PC-3 (cell line): ENCODE results near the gene CTSZ. TPM values are rescaled to one million over a fixed set of nuclear protein-coding genes. Genes with fewer than 3 reads are reported as not detected.

Experiments used
- ATAC-seq: fragments of 200-7000 bp; cut with Tn5 transposase; 2 replicates; pipeline ENCODE4 v1.9.1; 2020; ENCODE audit warnings: mild to moderate bottlenecking, moderate library complexity
- BruUV-seq: library from RNA; stranded (reverse); fragments of 400-500 nt; replicated peaks from 2 replicates; lab custom pipeline; 2021; lab: Mats Ljungman, UMichigan
- CTCF ChIA-PET: fragments of 300-600 bp; sonication (Branson Sonifier 250); formaldehyde crosslinking; loops from one replicate; lab custom pipeline; 2022; ENCODE audit warnings: antibody characterized with exemption; lab: Charles Lee
- POLR2A ChIA-PET: fragments of 300-600 bp; sonication (Branson Sonifier 250); formaldehyde crosslinking; loops from one replicate; lab custom pipeline; 2022; ENCODE audit warnings: antibody characterized with exemption; ENCODE audit not compliant: unreplicated experiment; lab: Charles Lee
- DNase-seq: peaks from one replicate; pipeline ENCODE4 v3.0.0-alpha.2; 2015
- H2AFZ ChIP-seq: fragments of 300-600 bp; sonication (generic); 2 replicates; pipeline ENCODE4 v1.6.0; 2016; ENCODE audit warnings: antibody characterized with exemption, low read length
- H3F3A ChIP-seq: fragments of 300-600 bp; sonication (generic); one replicate; pipeline ENCODE4 v1.6.0; 2017; ENCODE audit warnings: antibody characterized with exemption, low read length, control low read depth, mild to moderate bottlenecking; ENCODE audit not compliant: unreplicated experiment
- H3K27ac ChIP-seq: fragments of 300-600 bp; sonication (generic); 2 replicates; pipeline ENCODE4 v1.5.1; 2016; ENCODE audit warnings: mild to moderate bottlenecking, low read length
- H3K27me3 ChIP-seq: fragments of 300-600 bp; sonication (generic); 2 replicates; pipeline ENCODE4 v1.6.1; 2016; ENCODE audit warnings: low read length, mixed read lengths
- H3K36me3 ChIP-seq: fragments of 300-600 bp; sonication (generic); 2 replicates; pipeline ENCODE4 v1.6.1; 2016; ENCODE audit warnings: low read depth, mixed run types, low read length, mixed read lengths
- H3K4me1 ChIP-seq: fragments of 300-600 bp; sonication (generic); 2 replicates; pipeline ENCODE4 v1.5.1; 2016; ENCODE audit warnings: low read length; ENCODE audit not compliant: insufficient read depth
- H3K4me2 ChIP-seq: fragments of 300-600 bp; sonication (generic); 2 replicates; pipeline ENCODE4 v1.6.0; 2016; ENCODE audit warnings: low read length
- H3K4me3 ChIP-seq: fragments of 300-600 bp; sonication (generic); 2 replicates; pipeline ENCODE4 v1.5.1; 2016; ENCODE audit warnings: mild to moderate bottlenecking, low read length, mixed read lengths
- H3K79me2 ChIP-seq: fragments of 300-600 bp; sonication (generic); 2 replicates; pipeline ENCODE4 v1.6.1; 2017; ENCODE audit warnings: low read length, mixed read lengths
- H3K9ac ChIP-seq: fragments of 300-600 bp; sonication (generic); 2 replicates; pipeline ENCODE4 v1.6.0; 2016; ENCODE audit warnings: mild to moderate bottlenecking, low read length
- H3K9me2 ChIP-seq: fragments of 300-600 bp; sonication (generic); replicated peaks from 2 replicates; pipeline ENCODE4 v1.6.1; 2016; ENCODE audit warnings: mixed run types, low read length, mixed read lengths
- H3K9me3 ChIP-seq: fragments of 300-600 bp; sonication (generic); 2 replicates; pipeline ENCODE4 v1.6.1; 2016; ENCODE audit warnings: low read length, mixed read lengths
- H4K20me1 ChIP-seq: fragments of 300-600 bp; sonication (generic); 2 replicates; pipeline ENCODE4 v1.6.1; 2016; ENCODE audit warnings: low read length, mixed read lengths
- EZH2 ChIP-seq: fragments of 300-600 bp; sonication (generic); IDR thresholded peaks from one replicate; pipeline ENCODE4 v1.6.1; 2017; ENCODE audit warnings: antibody characterized with exemption, mild to moderate bottlenecking, low read length; ENCODE audit not compliant: unreplicated experiment
- EZH2phosphoT487 ChIP-seq: fragments of 300-600 bp; sonication (generic); IDR thresholded peaks from 2 replicates; pipeline ENCODE4 v1.6.1; 2018; ENCODE audit warnings: mild to moderate bottlenecking, antibody characterized with exemption, low read length, borderline replicate concordance
- intact Hi-C: fragments of 100-400 bp; cut with micrococcal nuclease; formaldehyde crosslinking; loops from 2 replicates; pipeline ENCODE4 v1.9.0; 2023
- total RNA-seq: library from RNA; depleted of rRNA; stranded (reverse); fragments of >200 nt; gene quantifications from 2 replicates; pipeline ENCODE4 v1.2.3, GENCODE V29; 2014
- TF ChIP-seq, protein P1 (sequence below): fragments of 300-600 bp; sonication (generic); conservative IDR thresholded peaks from 2 replicates; pipeline ENCODE4 v1.5.1; 2017; ENCODE audit warnings: antibody characterized with exemption, low read depth, mild to moderate bottlenecking, low read length

CTSZ gene
- total RNA-seq, 1 experiment from 2014 or later = 191 TPM

DNA sequence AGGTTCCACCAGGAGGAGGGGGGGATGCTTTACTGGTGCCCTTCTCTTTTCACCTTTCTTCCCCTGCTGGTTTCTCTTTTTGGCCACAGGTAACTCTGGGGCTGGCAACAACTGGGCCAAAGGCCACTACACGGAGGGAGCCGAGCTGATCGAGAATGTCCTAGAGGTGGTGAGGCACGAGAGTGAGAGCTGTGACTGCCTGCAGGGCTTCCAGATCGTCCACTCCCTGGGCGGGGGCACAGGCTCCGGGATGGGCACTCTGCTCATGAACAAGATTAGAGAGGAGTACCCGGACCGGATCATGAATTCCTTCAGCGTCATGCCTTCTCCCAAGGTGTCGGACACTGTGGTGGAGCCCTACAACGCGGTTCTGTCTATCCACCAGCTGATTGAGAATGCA lies 16.6 kb upstream of the CTSZ start:
- TF ChIP-seq EZH2phosphoT487 (no peak), EZH2 (no peak)
- TF ChIP-seq, protein P1, sequence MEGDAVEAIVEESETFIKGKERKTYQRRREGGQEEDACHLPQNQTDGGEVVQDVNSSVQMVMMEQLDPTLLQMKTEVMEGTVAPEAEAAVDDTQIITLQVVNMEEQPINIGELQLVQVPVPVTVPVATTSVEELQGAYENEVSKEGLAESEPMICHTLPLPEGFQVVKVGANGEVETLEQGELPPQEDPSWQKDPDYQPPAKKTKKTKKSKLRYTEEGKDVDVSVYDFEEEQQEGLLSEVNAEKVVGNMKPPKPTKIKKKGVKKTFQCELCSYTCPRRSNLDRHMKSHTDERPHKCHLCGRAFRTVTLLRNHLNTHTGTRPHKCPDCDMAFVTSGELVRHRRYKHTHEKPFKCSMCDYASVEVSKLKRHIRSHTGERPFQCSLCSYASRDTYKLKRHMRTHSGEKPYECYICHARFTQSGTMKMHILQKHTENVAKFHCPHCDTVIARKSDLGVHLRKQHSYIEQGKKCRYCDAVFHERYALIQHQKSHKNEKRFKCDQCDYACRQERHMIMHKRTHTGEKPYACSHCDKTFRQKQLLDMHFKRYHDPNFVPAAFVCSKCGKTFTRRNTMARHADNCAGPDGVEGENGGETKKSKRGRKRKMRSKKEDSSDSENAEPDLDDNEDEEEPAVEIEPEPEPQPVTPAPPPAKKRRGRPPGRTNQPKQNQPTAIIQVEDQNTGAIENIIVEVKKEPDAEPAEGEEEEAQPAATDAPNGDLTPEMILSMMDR = no peak
- Histone ChIP-seq H4K20me1 (peaks cover 24% of the 10 kb centered on the region), H3K27ac (no peak overlapping the region), H3K4me3 (no peak overlapping the region), H3K79me2 (peaks cover 41% of the 10 kb centered on the region), H3K9me3 (no peaks in the 10 kb centered on the region), H3K9ac (no peak overlapping the region), H3K9me2 (no peaks in the 10 kb centered on the region), H3K27me3 (no peaks in the 10 kb centered on the region), H3K4me2 (no peak overlapping the region), H3K36me3 (peaks cover 49% of the 10 kb centered on the region), H3K4me1 (peaks cover 20% of the 10 kb centered on the region), H3F3A (no peaks in the 10 kb centered on the region), H2AFZ (no peak overlapping the region)
- intact Hi-C loops = no loop called here
- ChIA-PET POLR2A (no interaction called here), CTCF (no interaction called here)
- ATAC-seq (no peak), DNase-seq (no peak)
- no TSS peak for BruUV-seq

DNA sequence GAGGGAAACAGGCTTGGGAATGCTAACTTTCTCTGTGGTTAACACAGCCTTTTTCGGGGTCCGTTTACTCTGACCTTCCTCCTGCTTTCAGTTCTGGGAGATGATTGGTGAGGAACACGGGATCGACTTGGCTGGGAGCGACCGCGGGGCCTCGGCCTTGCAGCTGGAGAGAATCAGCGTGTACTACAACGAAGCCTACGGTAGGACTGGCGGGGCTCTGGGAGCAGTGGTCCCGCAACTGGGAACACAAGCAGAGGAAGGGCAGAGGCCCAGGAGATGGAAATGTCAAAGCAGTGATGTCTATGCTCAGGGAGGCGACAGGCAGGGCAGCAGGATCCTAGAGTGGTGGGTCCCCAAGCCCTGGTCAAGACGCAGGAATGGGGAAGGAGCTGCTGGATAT lies 15.7 kb upstream of the CTSZ start:
- no peak for TF ChIP-seq EZH2phosphoT487
- TF ChIP-seq, protein P1 = no peak
- TF ChIP-seq EZH2 = no peak
- no peak overlapping the region for H3K27ac ChIP-seq
- POLR2A ChIA-PET = no interaction called here
- BruUV-seq = no TSS peak
- peaks cover 12% of the 10 kb centered on the region for H3K4me1 ChIP-seq
- CTCF ChIA-PET = no interaction called here
- no peak overlapping the region for H2AFZ ChIP-seq
- no peaks in the 10 kb centered on the region for H3K27me3 ChIP-seq
- no peak overlapping the region for H3K4me2 ChIP-seq
- intact Hi-C loops = no loop called here
- H3K9me3 ChIP-seq = no peaks in the 10 kb centered on the region
- peaks cover 40% of the 10 kb centered on the region for H3K36me3 ChIP-seq
- ATAC-seq = no peak
- no peaks in the 10 kb centered on the region for H3K9me2 ChIP-seq
- no peaks in the 10 kb centered on the region for H3F3A ChIP-seq
- DNase-seq = no peak
- H4K20me1 ChIP-seq = peaks cover 16% of the 10 kb centered on the region
- H3K4me3 ChIP-seq = no peak overlapping the region
- peaks cover 32% of the 10 kb centered on the region for H3K79me2 ChIP-seq
- no peak overlapping the region for H3K9ac ChIP-seq

DNA sequence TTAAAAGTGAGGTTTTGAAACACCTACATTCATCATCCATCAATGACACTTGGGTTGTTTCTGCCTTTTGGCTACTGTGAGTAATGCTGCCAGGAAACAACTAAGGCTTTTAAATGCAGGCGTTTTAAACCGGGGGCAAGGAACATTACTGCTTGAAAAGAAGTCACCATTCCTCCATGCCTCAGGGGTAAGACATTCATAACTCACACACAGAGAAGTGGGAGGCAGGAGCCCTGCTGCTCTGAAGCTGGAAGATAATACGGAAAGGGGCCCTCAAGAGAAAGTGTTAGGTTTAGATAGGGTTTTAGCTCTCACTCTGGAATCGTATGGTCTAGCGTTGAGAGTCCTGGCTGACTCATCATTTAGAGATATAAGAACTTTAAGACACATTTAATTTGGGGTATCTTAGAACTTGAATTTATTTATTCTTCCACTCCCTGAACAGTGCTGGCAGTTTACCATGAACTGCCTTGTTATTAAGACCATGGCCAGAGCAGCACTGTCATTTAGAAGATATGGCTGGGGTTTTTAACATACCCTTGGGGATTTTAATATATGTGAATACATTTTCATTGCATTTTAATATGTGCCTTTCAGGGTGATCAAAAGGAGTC lies 14.0 kb upstream of the CTSZ start:
- no peaks in the 10 kb centered on the region for H3F3A ChIP-seq
- ChIA-PET POLR2A (interaction anchor here (0.6 kb wide), 1 partner anchor 679 kb away, joined by 10 read pairs; no protein-coding TSS in a partner anchor), CTCF (no interaction called here)
- no peak overlapping the region for H3K9ac ChIP-seq
- peak overlapping the region; percentile 4; the same call in 1 of the 2 replicates for H3K4me2 ChIP-seq
- no peak overlapping the region for H2AFZ ChIP-seq
- BruUV-seq = no TSS peak
- H3K4me3 ChIP-seq = no peak overlapping the region
- no peaks in the 10 kb centered on the region for H3K9me2 ChIP-seq
- peaks cover 15% of the 10 kb centered on the region for H3K79me2 ChIP-seq
- intact Hi-C loops = loop anchor here (1.0 kb wide), 1 partner anchor 8 kb away; no protein-coding TSS in a partner anchor
- peaks cover 17% of the 10 kb centered on the region for H3K4me1 ChIP-seq
- H3K27me3 ChIP-seq = no peaks in the 10 kb centered on the region
- peaks cover 23% of the 10 kb centered on the region for H3K36me3 ChIP-seq
- peak; percentile 73 for DNase-seq
- TF ChIP-seq, protein P1 = no peak
- TF ChIP-seq EZH2phosphoT487 (no peak), EZH2 (no peak)
- H3K9me3 ChIP-seq = no peaks in the 10 kb centered on the region
- H4K20me1 ChIP-seq = 0 out of 2 replicates have a peak, but pooled peaks cover under 1% of the 10 kb centered on the region
- no peak overlapping the region for H3K27ac ChIP-seq
- ATAC-seq = peak; percentile 66
